ENCODE measurements around the gene NRCAM.

DNA sequence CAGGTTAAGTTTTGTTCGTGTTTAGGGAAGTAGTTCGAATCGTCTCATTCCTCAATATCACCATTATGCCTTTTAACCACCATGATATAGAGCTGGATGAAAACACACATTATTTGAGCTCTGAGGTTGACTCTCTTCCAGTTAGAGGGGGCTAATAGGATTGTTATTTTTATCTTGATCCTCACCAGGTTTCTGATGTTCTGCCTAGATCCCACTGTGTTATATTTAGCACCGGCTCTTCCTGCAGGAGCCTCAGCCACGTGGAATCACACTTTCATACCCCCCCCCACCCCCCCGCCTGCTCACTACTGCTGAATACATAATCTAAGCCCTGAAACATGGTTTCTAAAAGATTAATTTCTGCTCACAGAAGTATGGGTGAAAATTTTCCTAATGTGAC is 88.3 kb downstream of the NRCAM start:
- TF ChIP-seq, protein P1, sequence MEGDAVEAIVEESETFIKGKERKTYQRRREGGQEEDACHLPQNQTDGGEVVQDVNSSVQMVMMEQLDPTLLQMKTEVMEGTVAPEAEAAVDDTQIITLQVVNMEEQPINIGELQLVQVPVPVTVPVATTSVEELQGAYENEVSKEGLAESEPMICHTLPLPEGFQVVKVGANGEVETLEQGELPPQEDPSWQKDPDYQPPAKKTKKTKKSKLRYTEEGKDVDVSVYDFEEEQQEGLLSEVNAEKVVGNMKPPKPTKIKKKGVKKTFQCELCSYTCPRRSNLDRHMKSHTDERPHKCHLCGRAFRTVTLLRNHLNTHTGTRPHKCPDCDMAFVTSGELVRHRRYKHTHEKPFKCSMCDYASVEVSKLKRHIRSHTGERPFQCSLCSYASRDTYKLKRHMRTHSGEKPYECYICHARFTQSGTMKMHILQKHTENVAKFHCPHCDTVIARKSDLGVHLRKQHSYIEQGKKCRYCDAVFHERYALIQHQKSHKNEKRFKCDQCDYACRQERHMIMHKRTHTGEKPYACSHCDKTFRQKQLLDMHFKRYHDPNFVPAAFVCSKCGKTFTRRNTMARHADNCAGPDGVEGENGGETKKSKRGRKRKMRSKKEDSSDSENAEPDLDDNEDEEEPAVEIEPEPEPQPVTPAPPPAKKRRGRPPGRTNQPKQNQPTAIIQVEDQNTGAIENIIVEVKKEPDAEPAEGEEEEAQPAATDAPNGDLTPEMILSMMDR (conservative IDR thresholded peaks at IDR 0.05 in 1 of 2, IDR thresholded peaks at IDR 0.05 in 1 of 2; ENCODE audit: extremely low read depth in 1 of 2, insufficient read depth in 1 of 2, low read depth in 1 of 2, low read length in 2 of 2), result no peak
- TF ChIP-seq EZH2 (IDR thresholded peaks at IDR 0.05; ENCODE audit: borderline replicate concordance, low read length), result no peak

All from mammary epithelial cell (primary cell).